HG03097 (cell line): ENCODE measurements around the gene ATXN2.
"Not testable (repeated sequence)": the region's sequence is repeated elsewhere in the genome, so short reads cannot be mapped to it uniquely, and the experiment has no call there.

Experiments
- ATAC-seq: cut with Tn5 transposase; IDR thresholded peaks from one replicate; pipeline ENCODE4 v1.9.1; 2021; ENCODE audit not compliant: unreplicated experiment, low FRiP score

The ATXN2 gene

DNA sequence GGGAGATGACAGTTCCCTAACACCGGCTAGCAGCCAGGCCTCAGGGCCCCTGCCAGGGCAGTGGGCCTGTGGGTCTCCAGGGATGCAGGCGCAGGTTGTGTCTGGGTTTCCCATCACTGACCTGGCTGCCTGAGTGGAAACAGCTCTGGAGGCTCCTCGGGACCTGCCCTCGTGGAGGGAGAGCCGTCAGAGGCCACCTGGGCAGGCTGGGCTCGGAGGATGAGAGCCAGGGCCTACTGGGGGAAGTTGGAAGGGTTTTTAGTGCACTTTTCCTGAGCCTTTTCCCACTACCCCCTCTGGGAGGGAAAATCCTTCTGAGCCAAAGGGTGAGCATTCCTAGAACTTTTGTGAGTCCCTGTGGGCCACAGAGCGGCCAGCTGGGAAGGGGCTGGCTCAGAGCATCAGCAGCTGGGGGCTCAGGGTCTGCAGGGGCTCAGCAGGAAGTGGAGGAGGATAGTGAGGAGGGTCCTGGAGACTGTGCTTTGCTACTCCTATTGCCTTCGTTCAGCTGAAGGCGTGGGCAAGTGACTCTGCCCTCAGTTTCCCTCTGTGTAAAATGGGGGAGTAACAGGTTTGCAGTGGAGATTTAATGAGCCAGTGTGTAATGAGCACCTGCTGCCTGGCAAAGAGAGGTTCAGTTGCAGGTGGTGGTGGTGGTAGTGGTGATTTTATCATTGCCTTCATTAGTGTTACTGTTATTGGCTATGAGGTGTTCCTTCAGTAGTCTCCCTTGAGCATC lies 191.6 kb downstream of the ATXN2 start:
- no peak for ATAC-seq

DNA sequence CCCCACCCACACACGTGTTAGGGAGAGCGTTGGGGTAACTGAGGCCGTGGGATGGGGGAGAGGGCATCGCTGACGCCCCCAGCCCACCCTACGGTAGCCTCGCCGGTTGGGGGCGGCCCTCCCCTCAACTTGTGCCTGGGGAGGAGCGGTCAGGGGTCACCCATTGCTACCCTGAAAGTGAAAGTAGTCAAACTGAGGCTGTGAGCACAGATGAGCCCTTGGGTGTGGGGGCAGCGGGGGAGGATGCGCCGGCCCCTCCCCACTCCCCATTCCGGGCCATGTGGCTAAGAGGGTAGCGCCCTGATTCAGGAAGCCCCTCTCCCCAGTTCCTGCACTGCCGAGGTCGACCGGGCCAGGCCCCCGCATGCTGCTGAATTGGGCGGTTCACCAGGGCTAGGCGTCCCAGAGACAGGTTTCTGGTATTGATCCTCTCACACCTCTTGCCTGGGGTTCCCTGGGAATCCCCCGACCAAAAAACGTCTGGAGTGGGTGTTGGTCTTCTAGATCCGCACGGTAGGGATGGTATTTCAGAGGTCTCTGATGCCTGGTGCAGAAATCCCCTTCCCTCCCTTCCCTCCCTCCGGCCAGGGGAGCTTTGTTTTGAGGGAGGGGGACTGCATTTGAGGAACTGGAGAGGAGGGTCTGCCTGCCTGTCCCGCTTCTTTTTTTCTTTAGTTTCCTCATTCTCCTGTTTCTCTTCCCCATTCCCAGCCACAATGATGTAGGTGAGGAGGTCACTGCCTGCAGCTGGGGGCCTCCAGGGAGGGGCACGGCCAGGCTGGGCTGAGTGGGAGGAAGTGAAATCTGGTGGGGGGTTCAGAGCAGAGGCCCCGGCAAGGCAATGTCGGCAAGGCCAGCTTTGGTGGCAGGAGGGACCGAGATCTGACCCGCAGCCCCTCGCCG lies 192.4 kb downstream of the ATXN2 start:
- ATAC-seq: no peak

DNA sequence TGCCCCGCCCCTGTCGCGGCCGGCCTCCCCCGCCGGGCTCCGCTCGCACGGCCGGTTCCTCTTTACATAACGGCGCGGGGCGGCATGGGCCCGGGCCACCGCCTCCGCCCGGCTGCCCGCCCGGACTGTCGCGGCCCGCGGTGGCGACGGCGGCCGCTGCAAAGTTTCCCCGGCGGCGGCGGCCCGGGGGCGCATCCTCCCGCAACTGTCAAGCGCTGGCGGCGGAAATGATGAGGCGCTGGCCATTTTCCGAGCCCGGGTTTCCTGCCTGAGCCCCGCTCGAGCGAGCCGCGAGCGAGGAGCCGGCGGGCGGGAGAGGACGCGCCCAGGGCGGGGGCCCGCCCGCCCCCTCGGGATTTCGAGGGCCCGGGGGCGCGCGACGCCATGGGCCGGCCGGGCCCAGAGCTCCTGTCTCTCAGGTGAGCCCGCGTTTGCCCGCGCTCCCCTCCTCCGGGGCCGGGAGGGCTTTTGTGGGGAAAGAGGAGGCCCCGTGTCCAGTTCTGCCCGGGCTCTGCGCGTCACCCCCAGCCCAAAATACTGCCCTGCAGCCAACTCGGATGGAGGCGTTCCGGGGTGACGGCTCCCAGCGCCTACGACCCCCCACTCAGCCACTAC lies 193.1 kb downstream of the ATXN2 start, which contains the start of gene SH2B3:
SH2B3 (plus strand) TSS at position 65 of the 615 bp plus-strand sequence. CDS start 12,223 bp downstream, outside the sequence.
- peak; percentile 8 for ATAC-seq

- ATAC-seq: peak; percentile 47
Observed at GRCh38 chr12:111405149-111405858, 193.8 kb downstream of the ATXN2 start.

DNA sequence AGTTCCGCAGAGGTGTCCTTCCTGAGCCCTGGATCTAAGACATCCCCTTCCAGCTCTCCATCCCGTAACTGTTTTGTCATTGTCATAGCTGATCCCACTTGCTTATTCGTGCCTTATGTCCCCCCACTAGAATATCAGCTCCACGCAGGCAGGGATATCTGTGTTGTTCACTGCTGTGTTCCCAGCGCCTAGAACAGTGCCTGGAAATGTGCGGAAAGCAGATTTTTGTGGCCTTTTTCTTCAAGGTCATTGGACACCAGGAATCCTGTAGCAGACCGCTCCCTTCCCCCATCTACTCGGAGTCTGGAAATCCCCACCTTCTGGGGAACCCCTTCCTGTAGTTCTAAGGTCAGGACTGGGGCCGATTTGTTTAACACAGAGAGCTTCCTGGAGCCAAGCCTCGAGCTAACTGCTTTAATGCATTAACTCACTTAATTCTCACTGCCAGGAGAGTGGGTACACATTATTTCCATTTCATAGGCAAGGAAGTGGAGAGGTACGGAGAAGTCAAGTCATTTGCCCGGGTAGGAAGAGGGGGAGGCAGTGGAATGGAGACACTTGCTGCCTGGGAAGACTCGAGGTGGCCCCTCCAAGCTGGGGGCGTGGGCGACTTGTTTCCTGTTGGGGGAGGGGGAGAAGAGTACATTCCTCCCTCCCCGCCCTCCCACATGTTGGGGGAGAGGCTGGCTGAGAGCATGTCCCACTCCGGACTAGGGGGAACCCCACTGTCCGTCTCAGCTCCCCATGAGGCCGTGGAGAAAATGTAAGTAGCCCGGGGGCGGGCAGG lies 194.6 kb downstream of the ATXN2 start:
- peak; percentile 4 for ATAC-seq

DNA sequence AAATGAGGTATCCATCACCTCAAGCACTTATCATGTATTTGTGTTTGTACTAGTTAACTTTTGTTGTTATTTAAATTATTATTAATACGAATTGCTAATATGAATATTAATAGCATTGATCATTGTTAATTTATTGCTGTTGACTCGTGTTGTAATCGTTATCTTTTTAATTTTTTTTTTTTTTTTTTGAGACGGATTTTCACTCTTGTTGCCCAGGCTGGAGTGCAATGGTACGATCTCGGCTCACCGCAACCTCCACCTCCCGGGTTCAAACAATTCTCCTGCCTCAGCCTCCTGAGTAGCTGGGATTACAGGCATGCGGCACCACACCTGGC lies 196.7 kb downstream of the ATXN2 start:
- not testable (repeated sequence) for ATAC-seq
